Neural cell (in vitro differentiated cells): ENCODE results near the gene ENO2. TPM values are rescaled to one million over a fixed set of nuclear protein-coding genes. Genes with fewer than 3 reads are reported as not detected.

Source experiments
- H2AFZ ChIP-seq: fragments of 200-600, 300-800 bp; sonication (generic), shearing (Covaris generic); 2 replicates; pipeline ENCODE4 v1.6.0; 2014; ENCODE audit warnings: low read depth, mild to moderate bottlenecking, antibody characterized with exemption, low read length, moderate library complexity
- H3F3A ChIP-seq: fragments of 200-600 bp; shearing (Covaris generic); 2 replicates; pipeline ENCODE4 v1.6.1; 2016; ENCODE audit warnings: mild to moderate bottlenecking, moderate library complexity, mixed read lengths, antibody characterized with exemption, low read length; ENCODE audit not compliant: insufficient read depth, poor library complexity, severe bottlenecking
- H3K27ac ChIP-seq: fragments of 200-600, 300-800 bp; sonication (generic), shearing (Covaris generic); 2 replicates; pipeline ENCODE4 v1.5.1; 2014; ENCODE audit warnings: mild to moderate bottlenecking, low read length, moderate library complexity
- H3K27me3 ChIP-seq: fragments of 300-800, 200-600 bp; sonication (generic), shearing (Covaris generic); 2 replicates; pipeline ENCODE4 v1.6.0; 2014; ENCODE audit warnings: mild to moderate bottlenecking, low read depth, low read length, moderate library complexity; ENCODE audit not compliant: insufficient read depth
- H3K36me3 ChIP-seq: fragments of 300-800, 200-600 bp; sonication (generic), shearing (Covaris generic); 2 replicates; pipeline ENCODE4 v1.5.1; 2014; ENCODE audit warnings: mild to moderate bottlenecking, antibody characterized with exemption, low read length, moderate library complexity; ENCODE audit not compliant: insufficient read depth
- H3K4me2 ChIP-seq: fragments of 300-800, 200-600 bp; sonication (generic), shearing (Covaris generic); 2 replicates; pipeline ENCODE4 v1.6.0; 2014; ENCODE audit warnings: mild to moderate bottlenecking, low read length
- H3K4me3 ChIP-seq: fragments of 300-800, 200-600 bp; sonication (generic), shearing (Covaris generic); 2 replicates; pipeline ENCODE4 v1.5.1; 2014; ENCODE audit warnings: mild to moderate bottlenecking, low read length, moderate library complexity
- H3K79me2 ChIP-seq: fragments of 200-600 bp; shearing (Covaris generic); replicated peaks from 2 replicates; pipeline ENCODE4 v1.6.0; 2014; ENCODE audit warnings: mild to moderate bottlenecking, low read length, moderate library complexity; ENCODE audit not compliant: insufficient read depth
- H3K9ac ChIP-seq: fragments of 300-800, 200-600 bp; sonication (generic), shearing (Covaris generic); 2 replicates; pipeline ENCODE4 v1.6.1; 2016; ENCODE audit warnings: mild to moderate bottlenecking, low read length, mixed read lengths
- H3K9me2 ChIP-seq: fragments of 200-600 bp; shearing (Covaris generic); 2 replicates; pipeline ENCODE4 v1.6.1; 2016; ENCODE audit warnings: mild to moderate bottlenecking, low read length, mixed read lengths; ENCODE audit not compliant: insufficient read depth
- H3K9me3 ChIP-seq: fragments of 200-600, 300-800 bp; sonication (generic), shearing (Covaris generic); 2 replicates; pipeline ENCODE4 v1.6.1; 2016; ENCODE audit warnings: mild to moderate bottlenecking, mixed run types, low read length, moderate library complexity, mixed read lengths
- H4K20me1 ChIP-seq: fragments of 200-600 bp; shearing (Covaris generic); 2 replicates; pipeline ENCODE4 v1.6.1; 2016; ENCODE audit warnings: mild to moderate bottlenecking, mixed run types; ENCODE audit not compliant: insufficient read depth
- CTCF ChIP-seq: fragments of 450-650 bp; IDR thresholded peaks from 2 replicates; pipeline ENCODE4 v1.5.1; 2014; ENCODE audit warnings: antibody characterized with exemption, mild to moderate bottlenecking, moderate library complexity; ENCODE audit not compliant: poor library complexity, severe bottlenecking
- EP300 ChIP-seq: fragments of 450-650 bp; conservative IDR thresholded peaks from 2 replicates; pipeline ENCODE4 v1.6.1; 2014; ENCODE audit warnings: antibody characterized with exemption, mild to moderate bottlenecking, moderate library complexity; ENCODE audit not compliant: poor library complexity, severe bottlenecking
- EZH2 ChIP-seq: fragments of 200-600, 300-800 bp; shearing (Covaris generic), sonication (generic); IDR thresholded peaks from 2 replicates; pipeline ENCODE4 v1.6.1; 2014; ENCODE audit warnings: antibody characterized with exemption, low read length, borderline replicate concordance, mild to moderate bottlenecking; ENCODE audit not compliant: insufficient read depth, poor library complexity, severe bottlenecking
- MXI1 ChIP-seq: fragments of 450-650 bp; conservative IDR thresholded peaks from 2 replicates; pipeline ENCODE4 v1.6.1; 2014; ENCODE audit warnings: antibody characterized with exemption, mild to moderate bottlenecking; ENCODE audit not compliant: poor library complexity, severe bottlenecking
- POLR2AphosphoS5 ChIP-seq: IDR thresholded peaks from 2 replicates; pipeline ENCODE4 v1.6.1; 2012
- RAD21 ChIP-seq: fragments of 450-650 bp; conservative IDR thresholded peaks from 2 replicates; pipeline ENCODE4 v1.6.1; 2014; ENCODE audit warnings: antibody characterized with exemption, mild to moderate bottlenecking, moderate library complexity
- REST ChIP-seq: IDR thresholded peaks from 2 replicates; pipeline ENCODE4 v1.6.1; 2012; ENCODE audit warnings: borderline replicate concordance
- SMC3 ChIP-seq: fragments of 450-650 bp; conservative IDR thresholded peaks from 2 replicates; pipeline ENCODE4 v1.6.1; 2014; ENCODE audit warnings: antibody characterized with exemption, mild to moderate bottlenecking, moderate library complexity; ENCODE audit not compliant: poor library complexity
- TAF1 ChIP-seq: IDR thresholded peaks from 2 replicates; pipeline ENCODE4 v1.6.1; 2012; ENCODE audit warnings: low read depth
- polyA plus RNA-seq: library from polyadenylated mRNA; depleted of rRNA; stranded (reverse); fragments of >200 nt; gene quantifications from 2 replicates; pipeline ENCODE4 v1.2.3, GENCODE V29; 2014

ENO2 gene
- polyA plus RNA-seq, 1 donor from 2014 or later: 193 TPM

DNA sequence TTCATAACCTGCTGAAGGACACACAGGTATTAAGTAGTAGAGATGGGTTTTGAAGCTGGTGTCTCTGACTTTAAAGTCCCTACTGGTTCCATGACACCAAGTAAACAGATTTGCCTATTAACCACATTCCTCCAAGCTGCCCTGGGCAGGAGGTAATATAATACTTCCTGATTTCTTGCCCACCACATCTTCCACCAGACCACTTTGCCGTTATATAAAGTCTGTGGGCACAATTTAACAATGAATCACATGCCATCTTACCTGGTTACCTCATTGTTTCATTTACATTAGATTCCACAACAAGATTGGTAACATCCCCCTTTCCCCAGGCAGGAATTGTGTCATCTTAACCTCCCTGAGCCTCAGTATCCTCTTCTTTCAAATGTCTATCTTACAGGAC is 10.7 kb upstream of the ENO2 start:
- no peaks in the 10 kb centered on the region for H4K20me1 ChIP-seq
- peak overlapping the region; percentile 82 for H3K9ac ChIP-seq
- no peaks in the 10 kb centered on the region for H3K36me3 ChIP-seq
- peak overlapping the region; percentile 26 for H3K4me2 ChIP-seq
- H3K79me2 ChIP-seq: no peaks in the 10 kb centered on the region
- H2AFZ ChIP-seq: peak overlapping the region; percentile 43
- H3K27ac ChIP-seq: peak overlapping the region; percentile 92
- TF ChIP-seq SMC3 (no peak), POLR2AphosphoS5 (no peak)
- no peaks in the 10 kb centered on the region for H3K9me2 ChIP-seq
- H3K4me3 ChIP-seq: peak overlapping the region; percentile 67
- no peaks in the 10 kb centered on the region for H3K27me3 ChIP-seq
- no peaks in the 10 kb centered on the region for H3K9me3 ChIP-seq
- peaks cover 4% of the 10 kb centered on the region for H3F3A ChIP-seq

DNA sequence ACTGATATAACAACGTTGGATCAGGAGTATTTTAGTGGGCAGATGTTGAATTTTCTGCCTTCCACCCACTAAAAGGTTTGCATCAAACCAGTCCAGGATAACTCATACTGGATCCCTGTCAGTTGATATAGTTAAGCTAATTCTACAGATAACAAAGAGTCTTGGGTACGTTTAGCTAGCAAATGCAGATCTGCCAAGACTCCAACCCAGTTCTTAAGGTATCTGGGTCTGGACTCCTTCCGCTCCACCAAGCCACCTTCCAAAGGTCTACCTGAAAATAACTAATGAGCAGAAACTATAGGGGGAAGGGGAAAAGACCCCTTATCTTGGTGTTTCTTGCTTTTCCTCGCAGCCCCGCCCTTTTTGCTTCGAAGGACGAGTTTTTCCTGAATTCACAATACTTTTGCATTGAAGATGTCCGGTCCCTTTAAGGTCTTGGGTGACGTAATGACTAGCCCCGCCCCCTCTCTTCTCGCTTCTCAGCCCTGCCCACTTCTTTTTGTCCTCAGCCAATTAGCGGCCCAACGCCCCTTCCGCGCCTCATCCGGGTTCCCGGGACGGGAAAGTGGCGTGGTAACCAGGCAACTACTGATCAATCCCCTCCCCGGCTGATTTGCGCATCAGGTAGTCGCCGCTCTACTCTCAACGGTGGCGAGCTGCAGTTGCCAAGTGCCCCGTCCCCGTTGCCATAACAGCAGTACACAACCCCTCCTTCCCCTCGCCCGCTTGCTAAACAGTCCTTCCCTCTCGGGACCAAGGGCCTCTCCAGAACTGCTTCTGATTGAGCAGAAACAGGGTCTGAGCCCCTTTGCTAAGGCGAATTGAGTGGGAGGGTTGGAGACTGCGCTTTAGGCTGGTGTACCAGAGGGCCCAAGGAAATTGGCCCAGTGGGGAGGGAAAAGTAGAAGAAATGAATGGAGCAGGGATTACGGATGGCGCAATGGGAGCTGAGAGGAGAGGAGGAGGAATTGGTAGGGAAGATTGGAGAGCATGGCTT is 9.8 kb upstream of the ENO2 start, which contains the start of gene LRRC23:
TSS of gene LRRC23 (plus strand) at position 543 of the 997 bp plus-strand sequence. CDS start 812 bp downstream, outside the sequence.
- peak within 1 kb of the TSS; percentile 90 for H3K4me2 ChIP-seq
- no peaks in the 10 kb centered on the region for H3K9me3 ChIP-seq
- H4K20me1 ChIP-seq: no peaks in the 10 kb centered on the region
- H3K9ac ChIP-seq: peak within 1 kb of the TSS; percentile 82
- peak within 1 kb of the TSS; percentile 92 for H3K27ac ChIP-seq
- peaks cover 4% of the 10 kb centered on the region for H3F3A ChIP-seq
- no peaks in the 10 kb centered on the region for H3K27me3 ChIP-seq
- H3K4me3 ChIP-seq: peak within 1 kb of the TSS; percentile 67
- H3K36me3 ChIP-seq: no peaks in the 10 kb centered on the region
- H3K9me2 ChIP-seq: no peaks in the 10 kb centered on the region
- peak within 1 kb of the TSS; percentile 43 for H2AFZ ChIP-seq
- TF ChIP-seq MXI1 (peak; percentile 86), EP300 (peak; percentile 83), TAF1 (peak; percentile 50), POLR2AphosphoS5 (peak; percentile 82), CTCF (no peak), RAD21 (no peak), EZH2 (no peak), SMC3 (peak; percentile 40), REST (peak; percentile 51)
- no peaks in the 10 kb centered on the region for H3K79me2 ChIP-seq
